GM12872 (cell line): ENCODE measurements around the gene B3GALT4.

ENCODE experiments used
- CTCF ChIP-seq: IDR thresholded peaks from 3 replicates; pipeline ENCODE4 v1.5.1; 2011; ENCODE audit warnings: low read depth, mild to moderate bottlenecking, low read length, moderate library complexity; ENCODE audit not compliant: insufficient read depth

B3GALT4 gene

GRCh38 chr6:33247977-33248642 is 28.8 kb upstream of the B3GALT4 start:
- peak; percentile 98 for TF ChIP-seq CTCF

GRCh38 chr6:33248643-33248931 is 28.3 kb upstream of the B3GALT4 start:
- TF ChIP-seq CTCF: no peak

GRCh38 chr6:33248932-33249731 is 27.8 kb upstream of the B3GALT4 start:
- TF ChIP-seq CTCF: no peak

- no peak for TF ChIP-seq CTCF
Observed at GRCh38 chr6:33249732-33250630, 26.9 kb upstream of the B3GALT4 start.

GRCh38 chr6:33250731-33251130 is 26.2 kb upstream of the B3GALT4 start:
- TF ChIP-seq CTCF: no peak

- no peak for TF ChIP-seq CTCF
Observed at GRCh38 chr6:33251395-33252012, 25.4 kb upstream of the B3GALT4 start.

GRCh38 chr6:33252759-33253158 is 24.2 kb upstream of the B3GALT4 start:
- TF ChIP-seq CTCF: no peak
